ENCODE results near the gene MEF2D.

DNA sequence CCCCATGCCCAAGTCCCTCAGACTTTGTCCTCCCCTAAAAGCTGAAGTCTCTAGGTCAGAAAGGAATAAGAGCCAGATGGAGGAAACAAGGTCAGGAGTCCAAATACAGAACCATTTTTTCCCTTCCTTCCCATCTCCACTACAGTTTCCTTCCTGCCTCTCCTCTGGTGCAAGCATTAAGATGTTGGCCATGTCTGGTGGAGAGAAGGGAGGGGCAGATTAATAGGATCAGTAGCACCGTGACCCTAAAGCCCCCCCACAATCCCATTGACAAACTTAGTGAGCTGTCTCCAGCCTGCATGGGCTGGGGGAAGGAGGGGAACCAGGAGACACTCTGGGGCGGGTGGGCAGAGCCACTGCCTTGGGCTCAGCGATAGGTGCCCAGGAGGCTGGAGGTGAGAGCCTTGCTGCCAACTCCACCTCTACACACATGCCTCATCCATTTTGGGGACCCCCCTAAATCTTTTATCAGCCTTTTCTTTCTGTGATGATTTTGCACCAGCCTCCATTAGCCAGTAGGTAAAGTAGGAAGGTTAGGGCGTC, 71.8 kb downstream of the MEF2D start:
- TF ChIP-seq, protein P1, sequence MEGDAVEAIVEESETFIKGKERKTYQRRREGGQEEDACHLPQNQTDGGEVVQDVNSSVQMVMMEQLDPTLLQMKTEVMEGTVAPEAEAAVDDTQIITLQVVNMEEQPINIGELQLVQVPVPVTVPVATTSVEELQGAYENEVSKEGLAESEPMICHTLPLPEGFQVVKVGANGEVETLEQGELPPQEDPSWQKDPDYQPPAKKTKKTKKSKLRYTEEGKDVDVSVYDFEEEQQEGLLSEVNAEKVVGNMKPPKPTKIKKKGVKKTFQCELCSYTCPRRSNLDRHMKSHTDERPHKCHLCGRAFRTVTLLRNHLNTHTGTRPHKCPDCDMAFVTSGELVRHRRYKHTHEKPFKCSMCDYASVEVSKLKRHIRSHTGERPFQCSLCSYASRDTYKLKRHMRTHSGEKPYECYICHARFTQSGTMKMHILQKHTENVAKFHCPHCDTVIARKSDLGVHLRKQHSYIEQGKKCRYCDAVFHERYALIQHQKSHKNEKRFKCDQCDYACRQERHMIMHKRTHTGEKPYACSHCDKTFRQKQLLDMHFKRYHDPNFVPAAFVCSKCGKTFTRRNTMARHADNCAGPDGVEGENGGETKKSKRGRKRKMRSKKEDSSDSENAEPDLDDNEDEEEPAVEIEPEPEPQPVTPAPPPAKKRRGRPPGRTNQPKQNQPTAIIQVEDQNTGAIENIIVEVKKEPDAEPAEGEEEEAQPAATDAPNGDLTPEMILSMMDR (IDR thresholded peaks at IDR 0.05): no peak
- no peak for TF ChIP-seq POLR2A (IDR thresholded peaks at IDR 0.05)

All from testis (tissue), 2 donors.